Left ventricle myocardium superior (tissue), 1 donor: ENCODE results near the gene PEAK1. TPM values are rescaled to one million over a fixed set of nuclear protein-coding genes. Genes with fewer than 3 reads are reported as not detected.
"Not testable (repeated sequence)": the region's sequence is repeated elsewhere in the genome, so short reads cannot be mapped to it uniquely, and the experiment has no call there.

Experiments used
- ATAC-seq: fragments of 200-7000 bp; cut with Tn5 transposase; one replicate; pipeline ENCODE4 v1.9.1; 2020; ENCODE audit warnings: mild to moderate bottlenecking, moderate library complexity
- DNase-seq: peaks from one replicate; pipeline ENCODE4 v3.0.0-alpha.2; 2020
- intact Hi-C: fragments of 100-400 bp; cut with micrococcal nuclease; formaldehyde crosslinking; loops from one replicate; pipeline ENCODE4 v1.11.0; 2022
- total RNA-seq: library from RNA; stranded (reverse); fragmentation: NEBNext Ultra II Directional; extraction: Animal tissue kit (Norgen Biotek cat#: 25700); gene quantifications from one replicate; pipeline ENCODE4 v1.2.1, GENCODE V29; 2021
- donor health status: DM: no; HTN: yes; CAD: no; lungs with severe emphysema.

PEAK1 gene
- total RNA-seq, 1 donor from 2014 or later = 67.4 TPM

DNA sequence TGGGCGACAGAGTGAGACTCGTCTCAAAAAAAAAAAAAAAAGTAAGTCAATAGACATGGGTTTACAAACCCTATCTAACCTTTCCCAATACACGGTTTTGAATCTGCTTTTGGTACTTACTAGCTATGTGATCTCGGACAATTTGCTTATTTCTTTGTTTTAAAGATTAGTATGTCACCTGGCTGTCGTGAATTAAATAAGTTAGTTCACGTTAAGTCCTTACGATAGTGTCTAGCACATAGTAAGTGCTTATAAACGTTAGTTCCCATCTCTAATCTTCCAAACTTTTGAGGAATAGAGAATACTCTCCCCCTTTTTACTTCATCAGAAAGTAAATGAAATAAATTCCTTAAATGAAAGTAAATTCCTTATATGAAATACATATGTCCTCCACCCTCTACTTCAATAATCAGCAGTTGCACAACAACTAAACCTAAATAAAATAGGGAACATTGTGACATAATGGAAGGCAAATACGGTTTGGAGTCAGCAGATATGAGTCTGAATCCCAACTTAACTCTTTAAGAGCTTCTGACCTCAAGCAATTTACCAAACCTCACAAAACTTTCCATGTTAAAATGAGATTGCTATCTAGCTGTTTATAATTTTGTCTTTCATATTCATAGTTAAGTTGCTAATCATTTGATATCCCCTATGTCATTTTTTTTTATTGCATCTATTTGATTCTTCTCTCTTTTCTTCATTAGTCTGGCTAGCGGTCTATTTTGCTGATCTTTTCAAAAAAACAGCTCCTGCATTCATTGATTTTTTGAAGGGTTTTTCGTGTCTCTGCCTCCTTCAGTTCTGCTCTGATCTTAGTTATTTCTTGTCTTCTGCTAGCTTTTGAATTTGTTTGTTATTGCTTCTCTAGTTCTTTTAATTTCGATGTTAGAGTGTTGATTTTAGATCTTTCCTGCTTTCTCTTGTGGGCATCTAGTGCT, 134.6 kb downstream of the PEAK1 start:
- intact Hi-C loops = no loop called here
- DNase-seq (no peak), ATAC-seq (no peak)

- no peak for DNase-seq
- ATAC-seq = peak; percentile 43
Measured at GRCh38 chr15:77282333-77282732, 137.6 kb downstream of the PEAK1 start.

GRCh38 chr15:77276943-77277342, 143.0 kb downstream of the PEAK1 start:
- DNase-seq (no peak), ATAC-seq (no peak)
- intact Hi-C loops = no loop called here

More at GRCh38 chr15:77282333-77282732, 137.6 kb downstream of the PEAK1 start:
- intact Hi-C loops = no loop called here

DNA sequence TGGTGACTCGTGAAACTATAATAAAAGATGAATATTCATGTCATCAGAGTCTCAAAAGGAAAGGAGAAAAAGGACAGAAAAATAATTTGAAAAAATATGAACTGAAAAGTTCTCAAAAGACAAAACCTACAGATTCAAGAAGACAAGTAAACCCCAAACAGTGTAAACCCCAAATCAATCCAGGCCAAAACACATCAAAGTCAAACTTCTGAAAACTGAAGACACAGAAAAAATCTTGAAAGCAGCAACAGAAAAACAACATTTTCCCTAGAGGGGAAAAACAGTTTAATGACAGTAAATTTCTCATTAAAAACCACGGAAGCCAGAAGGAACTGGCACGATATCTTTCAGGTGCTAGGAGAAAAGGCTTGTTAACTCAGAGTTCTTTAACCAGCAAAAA, 143.8 kb downstream of the PEAK1 start:
- ATAC-seq = no peak
- intact Hi-C loops = no loop called here
- no peak for DNase-seq

DNA sequence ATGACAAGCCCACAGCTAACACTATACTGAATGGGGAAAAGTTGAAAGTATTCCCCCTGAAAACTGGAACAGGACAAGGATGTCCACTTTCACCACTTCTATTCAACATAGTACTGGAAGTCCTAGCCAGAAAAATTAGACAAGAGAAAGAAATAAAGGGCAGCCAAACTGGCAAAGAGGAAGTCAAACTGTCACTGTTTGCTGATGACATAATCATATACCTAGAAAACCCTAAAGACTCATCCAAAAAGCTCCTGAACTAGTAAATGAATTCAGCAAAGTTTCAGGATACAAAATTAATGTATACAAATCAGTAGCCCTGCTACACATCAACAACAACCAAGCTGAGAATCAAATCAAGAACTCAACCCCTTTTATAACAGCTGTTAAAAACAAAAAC, 146.8 kb downstream of the PEAK1 start:
- ATAC-seq, DNase-seq, intact Hi-C loops: not testable (repeated sequence)

- intact Hi-C loops = no loop called here
- ATAC-seq (no peak), DNase-seq (no peak)
Measured at GRCh38 chr15:77266708-77267386, 153.1 kb downstream of the PEAK1 start.

- intact Hi-C loops = no loop called here
- DNase-seq = no peak
- ATAC-seq = no peak
Measured at GRCh38 chr15:77255385-77255784, 164.5 kb downstream of the PEAK1 start.

DNA sequence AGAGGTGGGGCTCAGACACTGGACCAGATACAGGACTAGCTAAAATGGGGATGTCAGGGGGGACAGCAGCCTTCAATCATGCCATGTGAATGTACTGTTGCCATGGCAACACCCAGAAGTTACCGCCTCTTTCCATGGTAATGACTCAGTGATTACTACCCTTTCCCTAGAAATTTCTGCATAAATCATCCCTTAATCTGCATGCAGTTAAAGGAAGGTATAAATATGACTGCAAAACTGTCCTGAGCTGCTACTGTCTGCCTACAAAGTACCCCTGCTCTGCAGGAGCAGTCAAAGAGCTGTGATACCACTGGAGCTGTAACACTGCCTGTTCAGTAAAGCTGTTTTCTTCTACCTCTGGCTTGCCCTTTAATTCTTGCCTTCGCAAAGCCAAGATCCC, 168.2 kb downstream of the PEAK1 start:
- intact Hi-C loops = no loop called here
- ATAC-seq (no peak), DNase-seq (no peak)

DNA sequence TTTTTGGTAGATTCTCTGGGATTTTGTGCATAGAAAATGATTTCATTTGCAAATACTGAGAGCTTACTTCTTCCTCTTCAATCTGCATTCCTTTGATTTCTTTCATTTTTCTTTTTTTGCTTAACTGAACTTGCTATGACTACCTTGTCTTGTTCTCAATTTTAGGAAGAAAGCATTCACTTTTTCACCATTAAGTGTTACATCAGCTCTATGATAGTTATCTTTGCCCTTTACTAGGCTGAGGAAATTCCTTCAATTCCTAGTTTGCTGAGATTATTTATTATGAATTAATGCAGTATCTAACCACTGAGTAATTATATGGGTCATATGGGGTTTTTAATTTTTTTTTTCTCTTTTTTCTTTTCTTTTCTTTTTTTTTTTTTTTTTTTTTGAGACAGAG, 172.8 kb downstream of the PEAK1 start:
- ATAC-seq (no peak), DNase-seq (no peak)
- intact Hi-C loops = no loop called here

DNA sequence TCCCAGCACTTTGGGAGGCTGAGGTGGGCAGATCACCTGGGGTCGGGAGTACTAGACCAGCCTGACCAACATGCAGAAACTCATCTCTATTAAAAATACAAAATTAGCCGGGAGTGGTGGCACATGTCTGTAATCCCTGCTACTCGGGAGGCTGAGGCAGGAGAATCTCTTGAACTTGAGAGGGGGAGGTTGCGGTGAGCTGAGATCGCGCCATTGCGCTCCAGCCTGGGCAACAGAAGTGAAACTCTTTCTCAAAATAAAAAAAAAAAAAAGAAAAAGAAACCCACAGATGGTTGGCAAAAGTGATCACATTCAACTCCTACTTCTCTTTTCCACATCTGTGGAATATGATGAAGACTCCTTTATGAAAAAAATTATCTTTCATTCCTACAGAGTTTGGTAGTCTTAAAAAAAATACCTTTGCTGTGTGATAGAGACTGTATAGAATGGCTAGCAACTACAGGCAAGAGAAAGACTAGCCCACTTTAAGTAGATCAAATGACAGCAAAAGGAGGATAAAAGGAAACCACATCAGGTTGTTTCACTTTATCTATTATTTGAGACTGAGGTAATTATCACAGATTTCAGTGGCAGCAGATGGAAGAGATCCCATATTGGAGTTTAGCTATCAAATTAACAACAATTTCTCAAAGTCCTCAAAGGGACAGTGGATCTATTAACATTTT, 176.0 kb downstream of the PEAK1 start:
- intact Hi-C loops = no loop called here
- no peak for DNase-seq
- ATAC-seq = no peak

GRCh38 chr15:77243135-77243534, 176.8 kb downstream of the PEAK1 start:
- intact Hi-C loops = no loop called here
- DNase-seq = no peak
- ATAC-seq = no peak

DNA sequence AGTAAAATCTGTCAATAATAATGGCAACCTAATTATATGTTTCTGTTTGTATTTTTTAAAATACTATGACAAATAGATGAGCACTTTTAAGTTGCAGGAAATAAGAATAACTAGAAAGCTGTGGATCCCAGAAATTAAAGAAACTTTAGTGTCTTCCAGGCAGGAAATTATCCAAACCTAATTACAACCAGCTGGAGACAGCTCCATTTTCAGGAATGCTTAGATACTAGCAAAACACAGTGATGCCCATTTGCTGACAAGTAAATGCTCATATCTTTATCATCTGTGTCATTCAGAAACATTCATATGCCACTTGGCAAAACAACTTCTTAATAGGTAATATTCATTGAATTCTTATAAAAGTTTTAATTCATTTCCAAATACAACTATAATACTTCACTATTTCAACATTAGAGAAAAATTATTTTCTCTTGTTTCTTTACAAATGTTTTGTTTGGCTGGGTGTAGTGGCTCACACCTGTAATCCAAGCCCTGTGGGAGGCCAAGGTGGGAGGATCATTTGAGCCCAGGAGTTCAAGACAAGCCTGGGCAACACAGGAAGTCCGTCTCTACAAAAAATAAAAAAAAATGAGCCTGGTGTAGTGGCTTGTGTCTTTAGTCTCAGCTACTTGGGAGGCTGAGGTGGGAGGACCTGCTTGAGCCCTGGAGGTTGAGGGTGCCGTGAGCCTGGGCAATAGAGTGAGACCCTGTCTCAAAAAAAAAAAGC, 179.9 kb downstream of the PEAK1 start:
- DNase-seq (no peak), ATAC-seq (no peak)
- intact Hi-C loops = no loop called here

- ATAC-seq (no peak), DNase-seq (no peak)
- intact Hi-C loops = no loop called here
Measured at GRCh38 chr15:77235566-77235965, 184.3 kb downstream of the PEAK1 start.

GRCh38 chr15:77228828-77229227, 191.1 kb downstream of the PEAK1 start:
- DNase-seq = no peak
- intact Hi-C loops = no loop called here
- ATAC-seq = no peak

DNA sequence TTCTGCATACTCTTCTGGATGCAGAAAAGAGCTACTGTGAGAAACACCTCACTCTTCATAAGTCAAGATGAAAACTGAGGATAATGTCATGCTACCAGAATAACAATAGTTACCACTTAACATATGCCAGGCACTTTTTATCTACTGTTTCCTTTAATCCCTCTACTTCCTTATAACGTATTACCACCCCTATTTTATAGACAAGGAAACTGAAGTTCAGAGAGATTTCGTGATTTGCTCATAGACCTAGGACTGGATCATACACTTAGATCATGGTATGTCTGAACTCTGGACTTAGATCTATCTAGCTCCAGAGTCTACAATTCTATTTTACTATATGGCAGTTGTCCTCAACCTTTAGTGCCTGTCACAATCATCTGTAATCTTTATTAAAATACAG, 193.3 kb downstream of the PEAK1 start:
- intact Hi-C loops = no loop called here

GRCh38 chr15:77225646-77226045, 194.3 kb downstream of the PEAK1 start:
- intact Hi-C loops = no loop called here
- ATAC-seq = no peak
- DNase-seq = no peak

More for the DNA sequence above, 193.3 kb downstream of the PEAK1 start:
- ATAC-seq = no peak
- DNase-seq = no peak

- no peak for ATAC-seq
- intact Hi-C loops = no loop called here
- DNase-seq = no peak
Measured at GRCh38 chr15:77225088-77225487, 194.8 kb downstream of the PEAK1 start.

DNA sequence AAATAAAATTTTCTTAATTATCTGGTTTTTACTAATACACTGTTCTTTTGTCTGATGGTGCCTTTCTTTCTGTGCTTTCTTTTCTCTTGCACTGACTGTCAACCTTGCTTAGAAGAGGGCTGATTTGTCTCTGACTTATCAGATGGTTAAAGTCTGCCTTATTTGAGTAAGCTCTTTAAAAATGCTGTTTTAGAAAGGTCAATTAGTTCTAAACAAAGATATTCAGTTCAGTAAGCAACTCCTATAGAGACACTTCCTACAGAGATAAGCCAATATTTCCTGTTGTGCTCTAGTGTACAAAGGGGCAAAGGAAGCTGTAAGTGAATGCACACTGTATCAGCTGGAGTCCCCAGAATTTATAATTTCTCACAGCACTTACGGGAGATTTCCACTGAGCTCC, 195.6 kb downstream of the PEAK1 start:
- DNase-seq (no peak), ATAC-seq (no peak)
- intact Hi-C loops = no loop called here

GRCh38 chr15:77221708-77222107, 198.2 kb downstream of the PEAK1 start:
- ATAC-seq (no peak), DNase-seq (no peak)
- intact Hi-C loops = no loop called here
